Measurements from ENCODE around the gene LHX6. TPM values are rescaled to one million over a fixed set of nuclear protein-coding genes. Genes with fewer than 3 reads are reported as not detected.

Gene LHX6
- total RNA-seq, 1 experiment from 2014 or later = 11.1 TPM

DNA sequence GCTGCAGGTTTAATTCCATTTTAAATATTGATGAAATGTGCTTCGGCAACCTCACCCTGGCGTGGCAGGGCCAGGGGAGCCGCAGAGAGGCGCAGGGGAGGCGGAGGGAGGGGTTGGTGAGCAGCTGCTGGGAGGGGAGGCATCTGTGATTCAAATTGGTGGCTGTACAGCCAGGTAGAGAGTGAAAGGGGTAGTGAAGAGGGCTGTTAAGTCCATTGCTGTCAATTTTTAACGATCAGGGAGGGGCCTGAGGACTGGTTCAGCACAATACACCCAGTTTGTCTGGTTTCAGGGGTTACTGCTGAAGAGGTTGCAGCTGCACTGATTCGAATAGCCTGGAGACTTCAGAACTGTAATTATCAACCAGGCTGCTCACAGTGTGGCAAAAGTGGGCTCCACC is 31.3 kb downstream of the LHX6 start:
- Histone ChIP-seq H3K27me3 (ENCODE audit: low read length) (no peaks in the 10 kb centered on the region), H3K9ac (ENCODE audit: low read length) (no peak overlapping the region), H3K4me3 (ENCODE audit: low read length) (no peak overlapping the region), H3F3A (ENCODE audit: low read length, unreplicated experiment) (no peaks in the 10 kb centered on the region), H3K4me1 (ENCODE audit: insufficient read depth, low read length) (no peaks in the 10 kb centered on the region), H3K9me3 (ENCODE audit: low read length) (no peaks in the 10 kb centered on the region), H3K4me2 (ENCODE audit: low read length) (no peak overlapping the region), H4K20me1 (ENCODE audit: low read length) (no peaks in the 10 kb centered on the region), H3K36me3 (ENCODE audit: low read depth, low read length) (no peaks in the 10 kb centered on the region), H3K27ac (ENCODE audit: low read length) (no peak overlapping the region), H2AFZ (ENCODE audit: low read length) (no peak overlapping the region), H3K79me2 (ENCODE audit: low read length) (no peaks in the 10 kb centered on the region), H3K9me2 (replicated peaks; ENCODE audit: low read length) (no peaks in the 10 kb centered on the region)
- CTCF ChIA-PET = no interaction called here
- BruUV-seq (replicated peaks) = no TSS peak
- DNase-seq (no peak), ATAC-seq (no peak)
- intact Hi-C loops (cut with micrococcal nuclease) = no loop called here
- POLR2A ChIA-PET (ENCODE audit: unreplicated experiment) = no interaction called here
- TF ChIP-seq EZH2phosphoT487 (IDR thresholded peaks at IDR 0.05; ENCODE audit: borderline replicate concordance, low read length) (no peak), EZH2 (IDR thresholded peaks at IDR 0.05; ENCODE audit: low read length, unreplicated experiment) (no peak)
- TF ChIP-seq, protein P1, sequence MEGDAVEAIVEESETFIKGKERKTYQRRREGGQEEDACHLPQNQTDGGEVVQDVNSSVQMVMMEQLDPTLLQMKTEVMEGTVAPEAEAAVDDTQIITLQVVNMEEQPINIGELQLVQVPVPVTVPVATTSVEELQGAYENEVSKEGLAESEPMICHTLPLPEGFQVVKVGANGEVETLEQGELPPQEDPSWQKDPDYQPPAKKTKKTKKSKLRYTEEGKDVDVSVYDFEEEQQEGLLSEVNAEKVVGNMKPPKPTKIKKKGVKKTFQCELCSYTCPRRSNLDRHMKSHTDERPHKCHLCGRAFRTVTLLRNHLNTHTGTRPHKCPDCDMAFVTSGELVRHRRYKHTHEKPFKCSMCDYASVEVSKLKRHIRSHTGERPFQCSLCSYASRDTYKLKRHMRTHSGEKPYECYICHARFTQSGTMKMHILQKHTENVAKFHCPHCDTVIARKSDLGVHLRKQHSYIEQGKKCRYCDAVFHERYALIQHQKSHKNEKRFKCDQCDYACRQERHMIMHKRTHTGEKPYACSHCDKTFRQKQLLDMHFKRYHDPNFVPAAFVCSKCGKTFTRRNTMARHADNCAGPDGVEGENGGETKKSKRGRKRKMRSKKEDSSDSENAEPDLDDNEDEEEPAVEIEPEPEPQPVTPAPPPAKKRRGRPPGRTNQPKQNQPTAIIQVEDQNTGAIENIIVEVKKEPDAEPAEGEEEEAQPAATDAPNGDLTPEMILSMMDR (conservative IDR thresholded peaks at IDR 0.05; ENCODE audit: low read depth, low read length) = no peak

DNA sequence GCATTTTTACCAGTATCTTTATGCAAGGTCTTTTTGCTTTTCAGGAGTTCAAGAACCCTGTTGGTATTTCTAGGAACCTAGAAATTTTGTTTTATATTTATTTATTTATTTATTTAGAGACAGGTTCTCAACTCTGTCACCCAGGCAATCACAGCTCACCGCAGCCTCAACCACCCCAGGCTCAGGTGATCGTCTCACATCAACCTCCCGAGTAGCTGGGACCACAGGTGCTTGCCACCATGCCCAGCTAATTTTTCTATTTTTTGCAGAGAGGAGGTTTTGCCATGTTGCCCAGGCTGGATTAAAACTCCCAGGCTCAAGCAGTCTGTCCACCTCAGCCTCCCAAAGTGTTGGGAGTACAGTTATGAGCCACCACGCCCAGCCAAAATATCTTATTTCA is 32.9 kb downstream of the LHX6 start:
- Histone ChIP-seq H3K4me2 (ENCODE audit: low read length) (no peak overlapping the region), H3F3A (ENCODE audit: low read length, unreplicated experiment) (no peaks in the 10 kb centered on the region), H3K79me2 (ENCODE audit: low read length) (no peaks in the 10 kb centered on the region), H3K9ac (ENCODE audit: low read length) (no peak overlapping the region), H3K9me2 (replicated peaks; ENCODE audit: low read length) (no peaks in the 10 kb centered on the region), H3K27me3 (ENCODE audit: low read length) (no peaks in the 10 kb centered on the region), H2AFZ (ENCODE audit: low read length) (no peak overlapping the region), H4K20me1 (ENCODE audit: low read length) (no peaks in the 10 kb centered on the region), H3K9me3 (ENCODE audit: low read length) (no peaks in the 10 kb centered on the region), H3K27ac (ENCODE audit: low read length) (no peak overlapping the region), H3K4me1 (ENCODE audit: insufficient read depth, low read length) (peaks cover 6% of the 10 kb centered on the region), H3K4me3 (ENCODE audit: low read length) (no peak overlapping the region), H3K36me3 (ENCODE audit: low read depth, low read length) (no peaks in the 10 kb centered on the region)
- TF ChIP-seq, protein P1 (conservative IDR thresholded peaks at IDR 0.05; ENCODE audit: low read depth, low read length) = no peak
- TF ChIP-seq EZH2 (IDR thresholded peaks at IDR 0.05; ENCODE audit: low read length, unreplicated experiment) = no peak
- no peak for TF ChIP-seq EZH2phosphoT487 (IDR thresholded peaks at IDR 0.05; ENCODE audit: borderline replicate concordance, low read length)
- ChIA-PET CTCF (no interaction called here), POLR2A (ENCODE audit: unreplicated experiment) (no interaction called here)
- no peak for DNase-seq
- intact Hi-C loops (cut with micrococcal nuclease) = no loop called here
- ATAC-seq = no peak
- no TSS peak for BruUV-seq (replicated peaks)

DNA sequence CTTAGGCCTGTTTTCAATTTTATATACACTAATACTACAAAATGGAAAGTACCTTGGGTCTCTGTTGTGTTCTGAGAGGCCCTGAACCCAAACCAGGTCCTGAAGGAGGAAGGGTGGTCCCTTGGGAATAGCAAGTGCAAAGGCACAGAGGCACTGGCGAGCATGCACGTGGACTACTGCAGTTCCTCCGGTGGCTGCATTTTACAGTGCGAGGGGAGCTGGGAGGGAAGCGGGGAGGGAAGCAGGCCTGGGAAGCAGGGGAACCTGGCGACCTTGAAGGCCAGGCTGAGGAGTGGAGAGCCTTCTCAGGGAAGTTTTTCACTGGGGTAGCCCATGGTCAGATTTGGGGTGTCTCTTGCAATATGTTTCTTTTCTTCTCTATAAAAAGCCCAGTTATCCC is 35.1 kb downstream of the LHX6 start:
- no peaks in the 10 kb centered on the region for H3K27me3 ChIP-seq (ENCODE audit: low read length)
- peaks cover 17% of the 10 kb centered on the region for H3K4me1 ChIP-seq (ENCODE audit: insufficient read depth, low read length)
- BruUV-seq (replicated peaks) = no TSS peak
- H3K79me2 ChIP-seq (ENCODE audit: low read length) = no peaks in the 10 kb centered on the region
- ChIA-PET POLR2A (ENCODE audit: unreplicated experiment) (no interaction called here), CTCF (no interaction called here)
- DNase-seq (no peak), ATAC-seq (no peak)
- H3K4me3 ChIP-seq (ENCODE audit: low read length) = no peak overlapping the region
- intact Hi-C loops (cut with micrococcal nuclease) = loop anchor here (5.0 kb wide), 1 partner anchor 51 kb away; no protein-coding TSS in a partner anchor
- no peaks in the 10 kb centered on the region for H3K9me3 ChIP-seq (ENCODE audit: low read length)
- no peaks in the 10 kb centered on the region for H4K20me1 ChIP-seq (ENCODE audit: low read length)
- H3K27ac ChIP-seq (ENCODE audit: low read length) = no peak overlapping the region
- TF ChIP-seq EZH2phosphoT487 (IDR thresholded peaks at IDR 0.05; ENCODE audit: borderline replicate concordance, low read length) (no peak), EZH2 (IDR thresholded peaks at IDR 0.05; ENCODE audit: low read length, unreplicated experiment) (no peak)
- TF ChIP-seq, protein P1 (conservative IDR thresholded peaks at IDR 0.05; ENCODE audit: low read depth, low read length) = no peak
- no peak overlapping the region for H3K9ac ChIP-seq (ENCODE audit: low read length)
- no peaks in the 10 kb centered on the region for H3K9me2 ChIP-seq (replicated peaks; ENCODE audit: low read length)
- no peaks in the 10 kb centered on the region for H3K36me3 ChIP-seq (ENCODE audit: low read depth, low read length)
- H2AFZ ChIP-seq (ENCODE audit: low read length) = no peak overlapping the region
- no peak overlapping the region for H3K4me2 ChIP-seq (ENCODE audit: low read length)
- H3F3A ChIP-seq (ENCODE audit: low read length, unreplicated experiment) = no peaks in the 10 kb centered on the region
